K562 (cell line): ENCODE measurements around the gene SUSD3. TPM values are rescaled to one million over a fixed set of nuclear protein-coding genes. Genes with fewer than 3 reads are reported as not detected.

Source experiments
- ATAC-seq: fragments of 200-7000 bp; cut with Tn5 transposase; 3 replicates; pipeline ENCODE4 v1.9.1; 2020; ENCODE audit warnings: moderate library complexity
- BruUV-seq: library from RNA; stranded (reverse); fragments of 400-500 nt; replicated peaks from 2 replicates; lab custom pipeline; 2021; lab: Mats Ljungman, UMichigan
- CTCF ChIA-PET: fragments of 300-600 bp; formaldehyde crosslinking; extraction: SDS; loops from one replicate; lab custom pipeline; 2021; ENCODE audit warnings: low intra/inter-chr PET ratio; lab: Yijun Ruan, JAX
- POLR2A ChIA-PET: fragments of 300-600, 350-650 bp; sonication (Branson Sonifier 250); formaldehyde crosslinking; extraction: SDS; loops from one replicate; lab custom pipeline; 2021; ENCODE audit warnings: antibody characterized with exemption, inconsistent platforms; lab: Yijun Ruan, JAX
- DNase-seq, 4 experiments: peaks; one replicate each; pipeline versions ENCODE4 v3.0.0 to v3.0.0-alpha.2; 2011 to 2018; ENCODE audit warnings: low spot score in 3 of 4, mixed read lengths in 3 of 4; ENCODE audit errors: extremely low read depth in 1 of 4
- FAIRE-seq: peaks from 2 replicates; lab custom pipeline; 2011; peaks lifted over from hg19 to GRCh38; lab: Jason Lieb, UNC
- H2AFZ ChIP-seq: 2 replicates; pipeline ENCODE4 v1.6.0; 2011; ENCODE audit warnings: low read depth, low read length, control low read depth, inconsistent platforms
- H3K27ac ChIP-seq: fragments of 200-600 bp; 3 replicates; pipeline ENCODE4 v1.8.0; 2011; ENCODE audit warnings: low read depth, mild to moderate bottlenecking, control low read depth, inconsistent platforms, low read length, moderate library complexity, mixed read lengths; ENCODE audit errors: extremely low read depth
- H3K27me3 ChIP-seq, 2 experiments: fragments of 300-600 bp in 1 of 2; 2 replicates in 1 of 2; 3 replicates in 1 of 2; pipeline versions ENCODE4 v1.6.0 to v1.8.0; 2011; ENCODE audit warnings: inconsistent platforms in 2 of 2, low read length in 2 of 2, mild to moderate bottlenecking in 1 of 2, mixed read lengths in 1 of 2, moderate library complexity in 1 of 2; ENCODE audit not compliant: control insufficient read depth in 2 of 2, insufficient read depth in 2 of 2
- H3K36me3 ChIP-seq: fragments of 300-600 bp; 3 replicates; pipeline ENCODE4 v1.8.0; 2011; ENCODE audit warnings: mild to moderate bottlenecking, low read length, inconsistent platforms; ENCODE audit not compliant: control insufficient read depth, insufficient read depth
- H3K4me1 ChIP-seq, 2 experiments: fragments of 200-600 bp in 1 of 2; replicated peaks in 1 of 2; 2 replicates in 1 of 2; 3 replicates in 1 of 2; pipeline versions ENCODE4 v1.5.1 to v1.8.0; 2011; ENCODE audit warnings: inconsistent platforms in 2 of 2, low read length in 2 of 2, mild to moderate bottlenecking in 1 of 2, mixed read lengths in 1 of 2, moderate library complexity in 1 of 2; ENCODE audit not compliant: control insufficient read depth in 2 of 2, insufficient read depth in 2 of 2
- H3K4me2 ChIP-seq: 2 replicates; pipeline ENCODE4 v1.6.1; 2011; ENCODE audit warnings: low read length, control low read depth, inconsistent platforms, mixed read lengths; ENCODE audit not compliant: insufficient read depth
- H3K4me3 ChIP-seq: fragments of 200-600 bp; sonication (generic), shearing (Covaris generic); 2 replicates; pipeline ENCODE4 v1.5.1; 2016; ENCODE audit warnings: control low read depth, inconsistent platforms
- H3K79me2 ChIP-seq: fragments of 200-600 bp; 3 replicates; pipeline ENCODE4 v1.8.0; 2011; ENCODE audit warnings: low read length, inconsistent platforms; ENCODE audit not compliant: control insufficient read depth, insufficient read depth
- H3K9ac ChIP-seq, 2 experiments: 2 replicates each; pipeline versions ENCODE4 v1.6.0 to v1.6.1; 2011; ENCODE audit warnings: low read depth in 2 of 2, low read length in 2 of 2, control low read depth in 1 of 2, inconsistent platforms in 1 of 2, mild to moderate bottlenecking in 1 of 2, mixed read lengths in 1 of 2; ENCODE audit not compliant: insufficient read depth in 1 of 2
- H3K9me1 ChIP-seq: one replicate; pipeline ENCODE4 v1.6.0; 2011; ENCODE audit warnings: inconsistent platforms, mild to moderate bottlenecking, low read length, moderate library complexity; ENCODE audit not compliant: control insufficient read depth, insufficient read depth
- H3K9me3 ChIP-seq: replicated peaks from 2 replicates; pipeline ENCODE4 v1.5.1; 2011; ENCODE audit warnings: low read depth, low read length, inconsistent platforms; ENCODE audit not compliant: control insufficient read depth, insufficient read depth
- H4K20me1 ChIP-seq: replicated peaks from 2 replicates; pipeline ENCODE4 v1.6.1; 2011; ENCODE audit warnings: low read length, inconsistent platforms, mixed read lengths; ENCODE audit not compliant: control insufficient read depth, insufficient read depth
- CTCFL ChIP-seq: IDR thresholded peaks from 2 replicates; pipeline ENCODE4 v1.6.1; 2011; ENCODE audit warnings: borderline replicate concordance, low read depth, mild to moderate bottlenecking, moderate library complexity, low read length; ENCODE audit not compliant: insufficient read depth, poor library complexity, severe bottlenecking
- ELF1 ChIP-seq: fragments of 200-800 bp; sonication (Bioruptor generic); IDR thresholded peaks from 2 replicates; pipeline ENCODE4 v1.6.1; 2016; ENCODE audit warnings: missing genetic modification characterization, missing compliant biosample characterization
- EP300 ChIP-seq: IDR thresholded peaks from 2 replicates; pipeline ENCODE4 v1.6.1; 2012; ENCODE audit warnings: low read length, improper control_type of control experiment
- EZH2 ChIP-seq: IDR thresholded peaks from 2 replicates; pipeline ENCODE4 v1.6.1; 2012; ENCODE audit warnings: low read depth, mild to moderate bottlenecking, inconsistent platforms, low read length, borderline replicate concordance
- MBD2 ChIP-seq: sonication (generic); IDR thresholded peaks from 2 replicates; pipeline ENCODE4 v1.6.1; 2016; ENCODE audit warnings: low read depth, borderline replicate concordance
- NUFIP1 ChIP-seq: fragments of 450-650 bp; IDR thresholded peaks from 2 replicates; pipeline ENCODE4 v1.6.1; 2018; ENCODE audit not compliant: partially characterized antibody
- RBM39 ChIP-seq: fragments of 200-400 bp; formaldehyde crosslinking; optimal IDR thresholded peaks from 2 replicates; pipeline ENCODE3; 2018; ENCODE audit warnings: low read depth, low read length
- TAF15 ChIP-seq: fragments of 200-400 bp; formaldehyde crosslinking; IDR thresholded peaks from 2 replicates; pipeline ENCODE4 v1.6.1; 2017; ENCODE audit warnings: mild to moderate bottlenecking, low read depth, low read length, moderate library complexity
- XRCC5 ChIP-seq: fragments of 200-400 bp; formaldehyde crosslinking; IDR thresholded peaks from 2 replicates; pipeline ENCODE4 v1.6.1; 2017; ENCODE audit warnings: low read depth, mild to moderate bottlenecking, low read length
- ZNF644 ChIP-seq: fragments of 200-800 bp; sonication (Bioruptor generic); IDR thresholded peaks from 2 replicates; pipeline ENCODE4 v1.6.1; 2016; ENCODE audit warnings: low read depth, missing genetic modification characterization, missing compliant biosample characterization
- WGBS: fragments of 100-300 bp; shearing (Covaris generic); methylation state at CpG from one replicate; pipeline ENCODE4 v1.1.6; 2016; ENCODE audit warnings: low coverage, mixed read lengths; ENCODE audit not compliant: insufficient coverage; ENCODE audit errors: missing lambda C conversion rate; 5-methylcytosine and 5-hydroxymethylcytosine counted together
- in situ Hi-C: fragments of 300-500 bp; cut with MboI; formaldehyde crosslinking; loops from 4 replicates; pipeline ENCODE4 v1.15.0; 2018; ENCODE audit warnings: inconsistent platforms, mixed read lengths
- intact Hi-C: fragments of 100-400 bp; cut with micrococcal nuclease; formaldehyde crosslinking; loops from 2 replicates; pipeline ENCODE4 v1.14.2; 2022
- polyA plus RNA-seq, 8 experiments: library from polyadenylated mRNA; depleted of rRNA in 4 of 8; stranded (reverse) in 5 of 8; unstranded in 3 of 8; fragments of >200 nt; fragmentation: Nextera tagmentation in 2 of 8; fragmentation: Illumina TruSeq in 1 of 8; extraction: Ambion mirVana in 2 of 8; extraction: Trizol in 1 of 8; gene quantifications; 2 replicates each; pipeline versions ENCODE4 v1.2.1 to v1.2.3, GENCODE V29; 2011 to 2014; ENCODE audit warnings: inconsistent platforms in 1 of 8, missing spikeins in 1 of 8
- total RNA-seq, 7 experiments: library from RNA; depleted of rRNA in 6 of 7; stranded (reverse); fragments of >200 nt in 6 of 7; fragmentation: Illumina TruSeq in 2 of 7; extraction: Trizol in 2 of 7; gene quantifications; 2 replicates each; pipeline versions ENCODE4 v1.2.1 to v1.2.3, GENCODE V29; 2011 to 2021; ENCODE audit warnings: low replicate concordance in 1 of 7

SUSD3 gene
- total and polyA plus RNA-seq, 9 of the 15 experiments (the other 6 are each of a cell fraction or from before 2014, with no cell fraction given), result 1.3 to 21.7 (median 11.4) TPM

DNA sequence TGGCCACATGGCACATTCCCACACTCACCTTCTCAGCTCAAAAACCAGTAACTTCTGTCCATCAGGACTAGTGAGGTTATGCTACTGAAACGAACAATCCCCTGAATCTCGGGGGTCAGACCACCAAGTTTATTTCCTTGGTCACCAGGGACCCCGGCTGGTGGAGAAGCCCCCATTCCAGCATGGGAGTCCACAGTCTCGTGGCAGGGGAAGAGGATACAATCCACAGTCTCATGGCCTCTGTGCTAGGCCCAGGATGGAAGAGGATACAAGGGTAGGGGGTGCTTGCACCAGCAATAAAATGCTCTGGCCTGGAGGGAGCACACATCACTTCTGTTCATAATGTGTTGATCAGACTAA, 30.1 kb downstream of the SUSD3 start:
- H3K9me1 ChIP-seq, result no peaks in the 10 kb centered on the region
- no peaks in the 10 kb centered on the region; the same call in 1 of the 2 replicates for H3K9me3 ChIP-seq
- ATAC-seq (no peak), FAIRE-seq (no peak), DNase-seq (no peak)
- no peak overlapping the region for H3K4me3 ChIP-seq
- H3K4me1 ChIP-seq, result peaks cover 4 to 17% of the 10 kb centered on the region in 2 experiments
- in situ Hi-C loops, result no loop called here
- no peak overlapping the region for H3K4me2 ChIP-seq
- WGBS, result 48% methylated on average over 4 of the region's 4 CpGs
- TF ChIP-seq MBD2 (no peak), ELF1 (tag) (no peak), EZH2 (no peak), ZNF644 (no peak), EP300 (no peak), XRCC5 (no peak), TAF15 (no peak), NUFIP1 (no peak), RBM39 (no peak), CTCFL (no peak)
- no peaks in the 10 kb centered on the region for H3K79me2 ChIP-seq
- intact Hi-C loops, result no loop called here
- no peak overlapping the region; a peak in 1 of 4 replicates for H3K9ac ChIP-seq
- H3K36me3 ChIP-seq, result peaks cover 7% of the 10 kb centered on the region; the same call in 1 of the 3 replicates
- ChIA-PET CTCF (no interaction called here), POLR2A (interaction anchor here (0.8 to 1.2 kb wide), 3 partner anchors 23 to 31 kb away, joined by 3 read pairs; no protein-coding TSS in a partner anchor)
- peak overlapping the region; percentile 47; the same call in 1 of the 2 replicates for H2AFZ ChIP-seq
- H4K20me1 ChIP-seq, result no peaks in the 10 kb centered on the region
- no peaks in the 10 kb centered on the region for H3K27me3 ChIP-seq
- 0 out of 3 replicates have a peak overlapping the region, but pooled peaks have one; percentile 37 for H3K27ac ChIP-seq
- BruUV-seq, result no TSS peak
